SK-N-SH (cell line): ENCODE results near the gene HIGD1C. TPM values are rescaled to one million over a fixed set of nuclear protein-coding genes. Genes with fewer than 3 reads are reported as not detected.

Experiments used
- CTCF ChIA-PET: fragments of 300-600, 350-600 bp; formaldehyde crosslinking; extraction: SDS; loops from one replicate; lab custom pipeline; 2021; lab: Yijun Ruan, JAX
- POLR2A ChIA-PET: fragments of 350-600 bp; sonication (Branson Sonifier 250); formaldehyde crosslinking; extraction: SDS; loops from one replicate; lab custom pipeline; 2020; ENCODE audit warnings: antibody characterized with exemption, inconsistent platforms; lab: Yijun Ruan, JAX
- DNase-seq: peaks from one replicate; pipeline ENCODE4 v3.0.0; 2012
- H2AFZ ChIP-seq: fragments of 200-600 bp; sonication (generic); 2 replicates; pipeline ENCODE4 v1.8.1; 2016; ENCODE audit warnings: antibody characterized with exemption, mild to moderate bottlenecking, low read depth
- H3F3A ChIP-seq: fragments of 200-600 bp; sonication (generic); replicated peaks from 2 replicates; pipeline ENCODE3; 2016; ENCODE audit warnings: antibody characterized with exemption, mild to moderate bottlenecking; ENCODE audit not compliant: insufficient read depth
- H3K27ac ChIP-seq, 2 experiments: fragments of 200-500 bp in 1 of 2; fragments of 200-600 bp in 1 of 2; sonication (Bioruptor generic) in 1 of 2; sonication (generic), shearing (Covaris generic) in 1 of 2; 2 replicates each; pipeline versions ENCODE4 v1.5.1 to v1.6.1; 2014 to 2016; ENCODE audit warnings: low read depth in 2 of 2, inconsistent platforms in 1 of 2, low read length in 1 of 2, mild to moderate bottlenecking in 1 of 2, mixed read lengths in 1 of 2
- H3K27me3 ChIP-seq: fragments of 200-600 bp; sonication (generic), shearing (Covaris generic); 2 replicates; pipeline ENCODE4 v1.6.1; 2016; ENCODE audit warnings: mixed run types; ENCODE audit not compliant: insufficient read depth
- H3K36me3 ChIP-seq, 2 experiments: fragments of 200-500 bp in 1 of 2; fragments of 200-600 bp in 1 of 2; sonication (Bioruptor generic) in 1 of 2; sonication (generic) in 1 of 2; replicated peaks in 1 of 2; 2 replicates each; pipeline versions ENCODE3 to v1.5.1; 2014 to 2016; ENCODE audit warnings: low read length in 1 of 2, mild to moderate bottlenecking in 1 of 2; ENCODE audit not compliant: insufficient read depth in 2 of 2, control insufficient read depth in 1 of 2
- H3K4me1 ChIP-seq, 2 experiments: fragments of 200-500 bp in 1 of 2; fragments of 200-600 bp in 1 of 2; sonication (Bioruptor generic) in 1 of 2; sonication (generic), shearing (Covaris generic) in 1 of 2; 2 replicates each; pipeline versions ENCODE4 v1.5.1 to v1.6.1; 2014 to 2016; ENCODE audit warnings: low read depth in 1 of 2, low read length in 1 of 2, mixed run types in 1 of 2; ENCODE audit not compliant: insufficient read depth in 2 of 2, control insufficient read depth in 1 of 2
- H3K4me2 ChIP-seq: fragments of 200-600 bp; sonication (generic), shearing (Covaris generic); 2 replicates; pipeline ENCODE4 v1.6.1; 2017; ENCODE audit warnings: mixed run types
- H3K4me3 ChIP-seq, 2 experiments: fragments of 200-500 bp in 1 of 2; fragments of 200-600 bp in 1 of 2; sonication (Bioruptor generic) in 1 of 2; sonication (generic), shearing (Covaris generic) in 1 of 2; 2 replicates each; pipeline versions ENCODE4 v1.5.1 to v1.8.1; 2014 to 2016; ENCODE audit warnings: low read depth in 2 of 2, inconsistent platforms in 1 of 2, low read length in 1 of 2, mild to moderate bottlenecking in 1 of 2, mixed read lengths in 1 of 2, moderate library complexity in 1 of 2
- H3K79me2 ChIP-seq: fragments of 200-600 bp; sonication (generic); 2 replicates; pipeline ENCODE4 v1.8.1; 2017; ENCODE audit warnings: mild to moderate bottlenecking; ENCODE audit not compliant: insufficient read depth
- H3K9ac ChIP-seq: fragments of 200-600 bp; sonication (generic); 2 replicates; pipeline ENCODE4 v1.6.1; 2017; ENCODE audit warnings: mixed run types
- H3K9me2 ChIP-seq: fragments of 200-600 bp; sonication (generic); 2 replicates; pipeline ENCODE4 v1.6.1; 2017; ENCODE audit warnings: mixed run types
- H3K9me3 ChIP-seq: fragments of 200-600 bp; sonication (generic); 2 replicates; pipeline ENCODE4 v1.6.1; 2017; ENCODE audit warnings: mixed run types, mild to moderate bottlenecking, moderate library complexity
- H4K20me1 ChIP-seq: fragments of 200-600 bp; sonication (generic); 2 replicates; pipeline ENCODE4 v1.6.1; 2017; ENCODE audit warnings: mild to moderate bottlenecking, mixed run types; ENCODE audit not compliant: insufficient read depth
- CHD2 ChIP-seq: fragments of 150-350 bp; IDR thresholded peaks from 2 replicates; pipeline ENCODE4 v1.6.1; 2018; ENCODE audit warnings: low read length; ENCODE audit not compliant: partially characterized antibody
- EP300 ChIP-seq, 2 experiments: IDR thresholded peaks; 2 replicates each; pipeline versions ENCODE4 v1.4.0 to v1.6.1; 2012; ENCODE audit warnings: borderline replicate concordance in 1 of 2, low read depth in 1 of 2, low read length in 1 of 2
- FOXJ3 ChIP-seq: sonication (generic); formaldehyde crosslinking; IDR thresholded peaks from 2 replicates; pipeline ENCODE4 v1.5.1; 2020; ENCODE audit warnings: mild to moderate bottlenecking, missing genetic modification reagents
- MAX ChIP-seq: IDR thresholded peaks from 2 replicates; pipeline ENCODE4 v1.4.0; 2012; ENCODE audit warnings: low read depth
- NRF1 ChIP-seq: IDR thresholded peaks from 2 replicates; pipeline ENCODE4 v1.6.1; 2012; ENCODE audit warnings: low read depth, mild to moderate bottlenecking, low read length
- RCOR1 ChIP-seq: fragments of 150-350 bp; IDR thresholded peaks from 2 replicates; pipeline ENCODE4 v1.6.1; 2017; ENCODE audit warnings: antibody characterized with exemption, low read length
- REST ChIP-seq: IDR thresholded peaks from 2 replicates; pipeline ENCODE4 v1.6.1; 2012; ENCODE audit warnings: mild to moderate bottlenecking, low read depth, low read length, moderate library complexity
- RFX5 ChIP-seq: IDR thresholded peaks from 2 replicates; pipeline ENCODE4 v1.6.1; 2012; ENCODE audit warnings: mild to moderate bottlenecking, improper control_type of control experiment, low read length
- SMC3 ChIP-seq: IDR thresholded peaks from 2 replicates; pipeline ENCODE4 v1.6.1; 2012; ENCODE audit warnings: low read depth, low read length, improper control_type of control experiment
- TCF12 ChIP-seq: IDR thresholded peaks from 2 replicates; pipeline ENCODE4 v1.4.0; 2012
- TEAD4 ChIP-seq: IDR thresholded peaks from 2 replicates; pipeline ENCODE4 v1.4.0; 2012; ENCODE audit warnings: mild to moderate bottlenecking, borderline replicate concordance; ENCODE audit not compliant: insufficient read depth
- USF1 ChIP-seq: IDR thresholded peaks from 2 replicates; pipeline ENCODE4 v1.4.0; 2012; ENCODE audit warnings: low read depth, borderline replicate concordance
- ZBTB33 ChIP-seq: IDR thresholded peaks from 2 replicates; pipeline ENCODE4 v1.4.0; 2012; ENCODE audit warnings: low read depth, borderline replicate concordance
- WGBS: methylation state at CpG from one replicate; pipeline ENCODE4 v1.1.6; 2017; ENCODE audit warnings: low lambda C conversion rate; 5-methylcytosine and 5-hydroxymethylcytosine counted together
- polyA plus RNA-seq, 3 experiments: library from polyadenylated mRNA; depleted of rRNA; stranded (reverse); fragments of >200 nt; gene quantifications; 2 replicates each; pipeline ENCODE4 v1.2.3, GENCODE V29; 2012

HIGD1C gene
- polyA plus RNA-seq, 1 of the 3 experiments (the other 2 are of a cell fraction) = not detected

GRCh38 chr12:51018956-51019355 is 66.6 kb downstream of the HIGD1C start:
- 96% methylated on average over 2 of the region's 2 CpGs for WGBS
- Histone ChIP-seq H3K4me2 (no peak overlapping the region), H3K36me3 (no peaks in the 10 kb centered on the region), H3K9me3 (no peaks in the 10 kb centered on the region), H3K27ac (no peak overlapping the region), H3K9me2 (no peaks in the 10 kb centered on the region), H3K9ac (no peak overlapping the region), H3F3A (no peaks in the 10 kb centered on the region), H3K4me1 (no peaks in the 10 kb centered on the region), H3K27me3 (no peaks in the 10 kb centered on the region), H4K20me1 (no peaks in the 10 kb centered on the region), H2AFZ (no peak overlapping the region), H3K4me3 (no peak overlapping the region), H3K79me2 (peaks cover 98% of the 10 kb centered on the region)
- no peak for TF ChIP-seq CHD2
- no peak for TF ChIP-seq TCF12
- TF ChIP-seq FOXJ3 (CRISPR knock-in tag) = no peak
- no peak for TF ChIP-seq ZBTB33
- TF ChIP-seq TEAD4 = no peak
- TF ChIP-seq USF1 = no peak
- ChIA-PET CTCF (interaction anchor here (2.5 kb wide), 1 partner anchor 254 kb away, joined by 9 read pairs; no protein-coding TSS in a partner anchor), POLR2A (no interaction called here)
- no peak for DNase-seq

- Histone ChIP-seq H3K79me2 (peaks cover 98% of the 10 kb centered on the region), H3K36me3 (no peaks in the 10 kb centered on the region), H2AFZ (no peak overlapping the region), H4K20me1 (no peaks in the 10 kb centered on the region), H3K4me1 (peaks cover 0 to 2% of the 10 kb centered on the region in 2 experiments; a peak in 2 of 4 replicates), H3K9ac (no peak overlapping the region), H3F3A (no peaks in the 10 kb centered on the region), H3K9me3 (no peaks in the 10 kb centered on the region), H3K27me3 (no peaks in the 10 kb centered on the region), H3K27ac (no peak overlapping the region), H3K4me3 (no peak overlapping the region), H3K4me2 (no peak overlapping the region), H3K9me2 (no peaks in the 10 kb centered on the region)
- DNase-seq = no peak
- 92% methylated on average over 2 of the region's 2 CpGs for WGBS
- POLR2A ChIA-PET = no interaction called here
- TF ChIP-seq EP300 (IDR thresholded peaks at IDR 0.05; ENCODE audit: borderline replicate concordance in 1 of 2, low read depth in 1 of 2, low read length in 1 of 2) = no peak
- no peak for TF ChIP-seq TEAD4
- no peak for TF ChIP-seq NRF1
- TF ChIP-seq SMC3 = no peak
- TF ChIP-seq MAX = no peak
- TF ChIP-seq RCOR1 = no peak
- no peak for TF ChIP-seq REST
- no peak for TF ChIP-seq ZBTB33
- TF ChIP-seq RFX5 = no peak
- CTCF ChIA-PET = interaction anchor here (2.5 kb wide), 1 partner anchor 255 kb away, joined by 9 read pairs; no protein-coding TSS in a partner anchor
Observed at GRCh38 chr12:51019927-51020326, 67.6 kb downstream of the HIGD1C start.
